ENCODE results near the gene CELF4. TPM values are rescaled to one million over a fixed set of nuclear protein-coding genes. Genes with fewer than 3 reads are reported as not detected.
A peak's percentile ranks its signal among the peaks of the same experiment; 100 is the strongest.

Gene CELF4
- total and polyA plus RNA-seq, 12 donors: 0.42 to 16.9 (median 3.9) TPM; not detected in 1

DNA sequence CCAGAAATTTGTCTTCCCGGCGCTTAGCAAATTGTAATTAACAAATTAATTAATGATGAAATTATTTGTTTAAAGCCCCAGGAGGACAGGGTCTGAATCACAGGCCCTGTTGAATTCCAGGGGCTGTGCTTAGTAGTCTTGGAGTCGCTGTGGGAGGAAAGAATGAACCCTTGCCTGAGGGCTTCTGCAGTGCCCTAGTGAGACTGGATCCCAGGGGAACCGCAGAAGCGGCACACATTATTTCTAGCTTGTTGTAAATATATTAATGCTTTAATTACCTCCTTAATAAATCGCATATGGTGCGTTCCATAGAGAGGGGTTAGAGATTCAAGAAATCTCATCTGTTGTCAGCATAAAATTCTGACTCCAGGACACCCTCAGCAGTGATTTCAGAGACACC lies 235.4 kb downstream of the CELF4 start:
- no peak overlapping the region for H3K4me3 ChIP-seq
- H3K4me1 ChIP-seq (replicated peaks in 1 of 2): no peaks in the 10 kb centered on the region
- no peaks in the 10 kb centered on the region for H3K9me3 ChIP-seq (replicated peaks in 1 of 3)
- DNase-seq: no peak
- intact Hi-C loops (cut with DNase I): no loop called here
- no peak for TF ChIP-seq POLR2A (IDR thresholded peaks at IDR 0.05)
- TF ChIP-seq CTCF (IDR thresholded peaks at IDR 0.05): no peak
- no peaks in the 10 kb centered on the region for H3K27me3 ChIP-seq
- H3K36me3 ChIP-seq (replicated peaks in 1 of 2): no peaks in the 10 kb centered on the region
- no peak overlapping the region for H3K27ac ChIP-seq
- 81 to 92% (median 85%) methylated on average over 7 of the region's 7 CpGs for WGBS, 4 donors

DNA sequence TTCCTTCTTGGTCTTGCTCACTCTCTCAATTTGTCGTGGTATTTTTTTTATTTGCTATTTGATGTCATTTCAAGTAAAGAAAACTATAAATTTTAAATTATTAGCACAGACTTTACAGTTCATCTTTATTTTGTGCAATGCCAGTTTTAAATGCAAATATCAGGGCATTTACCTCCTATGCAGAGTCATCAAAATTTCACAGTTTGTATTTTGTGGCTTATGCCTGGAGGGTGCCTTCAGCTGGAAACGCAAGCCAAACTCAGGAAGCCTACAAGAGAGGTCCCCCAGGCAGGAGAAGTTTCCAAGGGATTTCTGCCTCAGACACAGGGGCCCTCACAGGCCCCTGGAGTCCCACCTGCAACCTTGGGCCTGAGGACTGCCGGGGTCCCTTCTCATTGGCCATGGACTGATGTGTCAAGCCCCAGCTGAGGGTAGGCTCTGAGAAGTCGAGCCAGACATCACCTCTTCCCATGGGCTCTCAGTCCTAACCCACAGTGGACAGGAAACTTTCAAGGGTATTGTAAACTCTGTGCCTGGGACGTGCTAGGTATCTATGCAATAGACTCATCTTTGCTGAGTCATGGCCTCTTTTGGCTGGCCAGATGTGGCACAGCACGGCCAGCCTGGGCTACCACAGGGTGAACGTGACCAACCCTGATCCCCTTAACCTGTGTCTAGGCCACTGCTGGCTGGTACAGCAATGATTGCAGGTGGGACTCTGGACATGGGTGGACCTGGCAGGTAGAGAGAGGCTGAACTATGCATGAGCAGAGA lies 236.5 kb downstream of the CELF4 start:
- Histone ChIP-seq H3K4me3 (no peak overlapping the region), H3K27ac (no peak overlapping the region), H3K27me3 (no peaks in the 10 kb centered on the region), H3K4me1 (replicated peaks in 1 of 2) (no peaks in the 10 kb centered on the region), H3K36me3 (replicated peaks in 1 of 2) (no peaks in the 10 kb centered on the region), H3K9me3 (replicated peaks in 1 of 3) (no peaks in the 10 kb centered on the region)
- DNase-seq: no peak
- TF ChIP-seq CTCF (IDR thresholded peaks at IDR 0.05) (no peak), POLR2A (IDR thresholded peaks at IDR 0.05) (no peak)
- 80 to 89% (median 87%) methylated on average over 4 to 7 of the region's 7 CpGs for WGBS, 4 donors
- intact Hi-C loops (cut with DNase I): no loop called here

GRCh38 chr18:37327063-37327577 lies 238.5 kb downstream of the CELF4 start:
- intact Hi-C loops (cut with DNase I): no loop called here
- Histone ChIP-seq H3K27ac (no peak overlapping the region), H3K9me3 (replicated peaks in 1 of 3) (no peaks in the 10 kb centered on the region), H3K4me1 (replicated peaks in 1 of 2) (no peaks in the 10 kb centered on the region), H3K36me3 (replicated peaks in 1 of 2) (no peaks in the 10 kb centered on the region), H3K4me3 (no peak overlapping the region), H3K27me3 (no peaks in the 10 kb centered on the region)
- 69 to 75% (median 72%) methylated on average over 5 to 6 of the region's 6 CpGs for WGBS, 4 donors
- DNase-seq: no peak
- no peak for TF ChIP-seq CTCF (IDR thresholded peaks at IDR 0.05)
- TF ChIP-seq POLR2A (IDR thresholded peaks at IDR 0.05): no peak

GRCh38 chr18:37322492-37323035 lies 243.0 kb downstream of the CELF4 start:
- Histone ChIP-seq H3K36me3 (replicated peaks in 1 of 2) (no peaks in the 10 kb centered on the region), H3K27me3 (no peaks in the 10 kb centered on the region), H3K4me3 (no peak overlapping the region), H3K27ac (no peak overlapping the region), H3K4me1 (replicated peaks in 1 of 2) (no peaks in the 10 kb centered on the region), H3K9me3 (replicated peaks in 1 of 3) (no peaks in the 10 kb centered on the region)
- intact Hi-C loops (cut with DNase I): no loop called here
- 37 to 84% (median 56%) methylated on average over 4 to 15 of the region's 15 CpGs for WGBS, 4 donors
- peak; percentile 13 to 73 (median 38) for DNase-seq
- no peak for TF ChIP-seq POLR2A (IDR thresholded peaks at IDR 0.05)
- TF ChIP-seq CTCF (IDR thresholded peaks at IDR 0.05): peak; percentile 48 to 66 (median 55)
